Activated CD4-positive, alpha-beta T cell treated with anti-CD3 and anti-CD28 coated beads for 4 hours (primary cell): ENCODE results near the gene MLNR.

Source experiments
- DNase-seq, 2 donors: peaks; one replicate each; pipeline ENCODE4 v3.0.0-alpha.2; 2020

MLNR gene, protein sequence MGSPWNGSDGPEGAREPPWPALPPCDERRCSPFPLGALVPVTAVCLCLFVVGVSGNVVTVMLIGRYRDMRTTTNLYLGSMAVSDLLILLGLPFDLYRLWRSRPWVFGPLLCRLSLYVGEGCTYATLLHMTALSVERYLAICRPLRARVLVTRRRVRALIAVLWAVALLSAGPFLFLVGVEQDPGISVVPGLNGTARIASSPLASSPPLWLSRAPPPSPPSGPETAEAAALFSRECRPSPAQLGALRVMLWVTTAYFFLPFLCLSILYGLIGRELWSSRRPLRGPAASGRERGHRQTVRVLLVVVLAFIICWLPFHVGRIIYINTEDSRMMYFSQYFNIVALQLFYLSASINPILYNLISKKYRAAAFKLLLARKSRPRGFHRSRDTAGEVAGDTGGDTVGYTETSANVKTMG

DNA sequence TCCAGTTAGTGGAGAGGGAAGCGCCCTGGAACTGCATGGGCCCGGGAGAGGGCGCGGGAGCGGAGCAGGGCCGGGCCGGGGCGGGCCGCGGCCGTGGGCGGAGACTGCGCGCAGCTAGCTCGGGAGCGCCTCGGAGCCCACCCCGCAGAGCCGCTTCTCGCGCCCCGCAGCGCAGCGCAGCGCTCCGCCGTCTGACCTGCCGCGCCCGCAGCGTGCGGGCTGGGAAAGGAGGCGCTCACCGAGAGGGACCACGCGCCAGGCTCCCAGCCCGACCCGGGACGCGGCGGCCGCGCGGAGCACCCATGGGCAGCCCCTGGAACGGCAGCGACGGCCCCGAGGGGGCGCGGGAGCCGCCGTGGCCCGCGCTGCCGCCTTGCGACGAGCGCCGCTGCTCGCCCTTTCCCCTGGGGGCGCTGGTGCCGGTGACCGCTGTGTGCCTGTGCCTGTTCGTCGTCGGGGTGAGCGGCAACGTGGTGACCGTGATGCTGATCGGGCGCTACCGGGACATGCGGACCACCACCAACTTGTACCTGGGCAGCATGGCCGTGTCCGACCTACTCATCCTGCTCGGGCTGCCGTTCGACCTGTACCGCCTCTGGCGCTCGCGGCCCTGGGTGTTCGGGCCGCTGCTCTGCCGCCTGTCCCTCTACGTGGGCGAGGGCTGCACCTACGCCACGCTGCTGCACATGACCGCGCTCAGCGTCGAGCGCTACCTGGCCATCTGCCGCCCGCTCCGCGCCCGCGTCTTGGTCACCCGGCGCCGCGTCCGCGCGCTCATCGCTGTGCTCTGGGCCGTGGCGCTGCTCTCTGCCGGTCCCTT is at the start of gene MLNR:
Gene MLNR, plus strand, starts transcription at position 303 of the 820 bp plus-strand sequence. Its CDS starts 0 bp downstream, at position 303.
- DNase-seq, result peak; percentile 20

DNA sequence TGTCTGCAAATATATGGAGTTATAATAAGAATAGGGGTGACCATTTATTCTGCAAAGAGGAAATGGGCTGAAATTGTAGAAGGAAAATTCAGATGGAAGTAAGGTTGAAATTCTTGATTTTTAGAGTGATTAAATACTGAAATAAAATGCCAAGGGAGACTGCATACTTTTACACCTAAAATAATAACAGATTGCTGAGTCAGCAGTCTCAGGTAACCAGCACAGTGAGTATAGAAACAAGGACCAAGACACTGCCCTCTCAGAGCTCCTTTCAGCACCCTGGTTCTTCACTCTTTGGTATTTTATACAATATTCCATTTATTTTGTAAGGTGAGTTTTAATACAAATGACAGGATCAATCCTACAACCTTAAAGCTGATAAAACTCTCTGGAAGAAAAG is 48.8 kb upstream of the MLNR start:
- no peak for DNase-seq

DNA sequence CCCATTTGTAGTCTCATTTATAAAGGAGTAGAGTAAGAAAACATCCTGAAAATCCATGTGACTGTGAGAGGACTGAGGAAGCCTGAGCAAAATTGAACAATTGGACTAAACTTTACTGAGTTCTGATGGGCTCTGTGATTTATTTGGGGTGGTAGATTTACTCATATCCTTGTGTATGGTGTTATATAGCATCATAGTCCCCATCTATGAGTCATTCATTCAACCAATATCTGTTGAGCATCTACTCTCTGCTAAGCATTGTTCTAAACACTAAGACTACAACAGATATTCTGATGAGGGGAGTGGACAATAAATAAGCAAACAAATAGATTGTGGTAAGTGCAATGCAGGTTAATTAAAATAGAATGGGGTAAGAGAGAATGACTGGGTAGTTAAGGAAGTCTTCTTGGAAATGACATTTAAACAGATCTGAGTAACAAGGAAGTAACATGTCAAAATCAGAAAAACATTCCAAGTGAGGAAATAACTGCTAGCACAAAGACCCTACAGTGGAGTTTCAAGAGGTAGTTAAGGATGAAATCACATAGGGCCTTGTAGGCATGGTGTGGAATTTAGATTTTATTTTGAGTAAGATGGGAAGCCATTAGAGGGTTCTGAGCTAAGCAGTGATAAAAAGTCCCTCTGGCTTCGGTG is 36.3 kb upstream of the MLNR start:
- no peak for DNase-seq

DNA sequence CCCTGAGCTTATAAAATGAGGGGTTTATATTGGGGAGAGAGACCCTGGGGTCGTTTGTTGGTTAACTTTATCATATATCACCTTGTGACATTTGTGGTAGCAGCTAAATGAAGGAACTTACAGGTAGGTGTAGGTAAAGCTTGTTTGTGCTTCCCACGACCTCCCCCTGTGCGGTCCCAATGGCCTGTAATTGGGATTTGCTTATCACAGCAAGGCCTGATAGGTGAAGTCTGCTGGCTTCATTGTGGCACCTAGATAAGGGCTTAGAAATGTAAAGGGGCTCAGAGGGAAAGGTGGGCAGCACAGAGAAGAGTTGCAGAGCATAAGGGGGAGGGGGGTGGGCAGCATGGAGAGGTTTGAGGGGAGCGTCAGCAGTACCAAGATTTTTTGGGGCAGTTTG is 35.5 kb upstream of the MLNR start:
- DNase-seq, result no peak

DNA sequence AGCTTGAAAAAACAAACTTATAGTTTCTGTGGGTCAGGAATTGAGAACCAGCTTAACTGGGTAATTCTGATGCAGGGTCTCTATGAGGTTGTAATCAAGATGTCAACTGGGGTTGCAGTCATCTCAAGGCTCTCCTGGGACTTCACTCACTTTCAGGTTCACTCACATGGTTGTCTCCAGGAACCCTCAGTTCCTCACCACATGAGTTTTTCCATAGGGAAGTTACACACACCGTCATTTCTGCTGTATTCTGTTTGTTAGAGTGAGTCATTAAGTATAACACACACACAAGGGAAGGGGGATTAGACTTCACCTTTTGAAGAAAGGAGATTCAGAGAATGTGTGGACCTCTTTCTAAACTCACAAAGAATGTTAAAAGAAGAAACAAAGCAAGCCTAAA is 34.9 kb upstream of the MLNR start:
- no peak for DNase-seq

DNA sequence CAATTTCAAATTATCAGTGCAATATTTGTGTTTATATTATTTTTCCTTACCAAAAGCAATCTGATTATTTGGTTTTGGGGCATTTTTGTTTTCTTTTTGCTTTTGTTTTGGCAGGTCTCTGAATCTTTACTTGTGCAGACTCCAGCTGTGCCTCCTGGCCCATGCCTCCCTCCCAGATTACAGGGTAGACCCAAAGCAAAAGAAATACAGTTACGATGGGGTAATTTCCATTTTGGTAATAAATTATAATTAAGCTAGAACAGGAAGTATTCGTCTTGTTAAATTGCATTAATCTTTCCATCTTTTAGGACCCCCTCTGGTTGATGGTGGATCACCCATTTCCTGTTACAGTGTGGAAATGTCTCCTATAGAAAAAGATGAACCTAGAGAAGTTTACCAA is 29.2 kb upstream of the MLNR start:
- no peak for DNase-seq

DNA sequence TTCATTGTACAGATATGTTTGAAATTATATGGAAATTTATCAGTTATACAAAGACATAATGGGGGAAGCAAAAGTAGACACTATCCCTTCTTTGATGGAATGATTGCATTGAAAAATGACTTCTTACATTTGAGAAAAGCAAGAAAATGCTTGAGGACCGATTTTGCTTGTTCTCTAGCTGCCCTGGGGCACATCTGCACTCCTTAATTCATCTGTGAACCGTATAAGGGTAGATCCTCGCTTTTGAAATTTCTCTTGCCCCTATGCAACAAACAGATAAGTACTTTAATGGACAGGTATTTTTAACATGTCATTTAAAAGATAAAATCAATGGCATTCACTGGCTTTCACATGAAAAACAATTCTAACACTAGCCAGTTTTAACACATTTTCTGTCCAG is 13.5 kb upstream of the MLNR start:
- no peak for DNase-seq

DNA sequence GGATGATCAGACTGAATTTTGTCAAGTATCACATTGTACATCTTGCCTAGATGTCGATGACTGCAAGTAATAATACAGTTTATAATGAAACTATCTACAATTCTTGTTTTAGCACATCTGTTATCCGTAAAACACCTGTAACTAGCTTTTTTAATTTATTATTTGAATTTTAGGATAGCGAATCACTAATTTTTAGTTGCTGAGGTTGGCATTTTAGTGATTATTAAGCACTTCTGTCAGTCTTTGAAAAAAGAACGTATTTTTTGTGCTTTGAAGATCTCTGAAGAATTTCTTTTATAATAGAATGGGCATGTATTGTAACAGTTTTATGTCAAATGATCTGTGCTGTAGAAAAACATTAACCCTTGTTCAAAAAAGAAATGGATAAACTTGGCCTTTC is 11.5 kb upstream of the MLNR start:
- no peak for DNase-seq

DNA sequence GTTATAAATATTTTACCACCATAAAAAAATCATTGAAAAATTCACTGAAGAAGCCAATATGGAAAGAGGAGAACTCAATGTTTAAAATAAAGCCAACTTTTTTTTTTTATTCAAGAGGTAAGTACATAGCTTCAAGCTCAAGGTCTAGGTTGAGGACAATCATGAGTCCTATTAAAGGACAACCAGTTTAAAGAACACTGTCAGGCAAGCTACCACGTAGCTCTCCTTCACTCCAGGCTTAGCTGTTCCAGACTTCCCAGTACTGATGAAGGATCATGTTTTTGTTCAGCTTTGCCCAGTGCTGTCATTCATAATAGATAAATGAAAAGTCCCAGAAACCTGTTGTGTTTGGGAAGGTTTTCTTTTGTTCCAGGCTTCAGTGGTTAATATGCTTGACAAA is 10.0 kb upstream of the MLNR start:
- no peak for DNase-seq

DNA sequence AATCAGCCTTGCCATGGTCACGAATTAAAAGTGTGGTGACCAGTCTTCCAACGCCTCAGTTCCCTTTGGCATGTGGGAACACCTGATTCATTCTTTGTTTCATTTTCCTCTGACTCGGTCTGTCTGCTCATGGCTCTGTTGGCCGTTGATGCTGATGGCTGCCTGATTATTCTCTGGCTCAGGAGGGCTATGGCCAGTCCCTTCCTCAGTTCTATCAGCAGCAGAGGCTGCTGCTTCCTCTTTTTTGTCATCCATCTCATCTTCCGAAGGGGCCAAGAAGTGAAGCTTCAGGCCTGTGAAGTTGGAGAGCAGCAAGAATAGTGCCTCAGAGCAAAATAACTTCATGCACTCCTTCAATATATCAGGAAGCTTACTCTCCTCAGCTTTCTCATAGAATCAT is 9.5 kb upstream of the MLNR start:
- no peak for DNase-seq

DNA sequence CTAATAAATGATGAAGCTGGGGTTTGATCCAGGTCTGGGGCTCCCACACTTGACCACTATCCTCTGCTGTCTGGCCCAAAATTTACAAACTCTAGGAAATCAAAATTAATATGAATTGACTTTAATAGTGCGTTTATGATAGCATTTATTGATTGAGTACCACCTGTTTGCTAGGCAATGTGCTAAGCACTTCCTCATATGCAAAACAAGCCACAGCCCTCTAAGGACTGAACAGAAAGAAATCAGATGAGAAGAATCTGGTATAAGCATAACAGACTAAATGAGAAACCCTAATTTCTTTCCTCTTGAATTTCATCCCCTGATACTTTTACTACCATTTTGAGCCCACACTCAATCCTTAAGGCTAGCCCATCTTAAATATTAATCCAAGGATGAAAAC is 6.6 kb upstream of the MLNR start:
- no peak for DNase-seq

DNA sequence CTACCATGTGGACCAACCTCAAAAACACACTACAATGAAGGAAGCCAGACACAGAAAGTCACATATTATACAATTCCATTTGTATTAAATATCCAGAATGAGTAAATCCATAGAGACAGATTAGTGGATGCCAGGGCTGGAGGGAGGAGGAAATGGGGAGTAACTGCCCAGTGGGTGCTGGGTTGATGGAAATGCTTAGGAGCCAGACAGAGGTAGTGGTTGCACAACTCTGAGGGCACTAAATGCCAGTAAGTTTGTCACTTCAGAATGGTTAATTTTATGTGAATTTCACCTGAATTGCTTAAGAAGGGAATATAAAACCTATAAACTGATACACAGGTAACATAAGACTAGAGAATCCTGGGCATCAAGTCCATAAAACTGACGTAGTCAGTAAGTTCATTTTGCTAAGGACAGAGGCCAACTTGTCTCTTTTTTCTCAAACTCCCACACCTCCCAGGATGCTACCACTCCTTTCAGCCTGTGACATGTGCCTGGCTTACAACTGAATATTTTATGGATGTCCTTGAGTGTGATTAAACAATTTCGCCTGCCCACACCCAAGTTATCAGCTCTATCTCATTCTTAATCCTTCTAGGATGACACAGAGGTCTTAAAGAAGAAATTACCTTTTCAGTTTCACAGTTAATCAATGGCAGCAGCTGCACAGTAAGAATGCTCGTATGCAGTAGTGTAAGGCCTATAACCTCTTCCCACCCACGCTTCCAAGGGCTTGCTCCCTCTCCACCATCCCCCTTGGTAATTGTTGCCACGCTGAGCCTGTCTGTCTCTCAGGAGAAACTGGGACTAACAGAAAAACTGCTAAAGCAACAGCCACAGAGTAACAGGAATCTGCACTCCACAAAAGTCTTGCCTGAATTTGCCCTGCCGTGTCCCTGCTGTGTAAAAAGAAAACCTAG is 5.9 kb upstream of the MLNR start:
- no peak for DNase-seq

DNA sequence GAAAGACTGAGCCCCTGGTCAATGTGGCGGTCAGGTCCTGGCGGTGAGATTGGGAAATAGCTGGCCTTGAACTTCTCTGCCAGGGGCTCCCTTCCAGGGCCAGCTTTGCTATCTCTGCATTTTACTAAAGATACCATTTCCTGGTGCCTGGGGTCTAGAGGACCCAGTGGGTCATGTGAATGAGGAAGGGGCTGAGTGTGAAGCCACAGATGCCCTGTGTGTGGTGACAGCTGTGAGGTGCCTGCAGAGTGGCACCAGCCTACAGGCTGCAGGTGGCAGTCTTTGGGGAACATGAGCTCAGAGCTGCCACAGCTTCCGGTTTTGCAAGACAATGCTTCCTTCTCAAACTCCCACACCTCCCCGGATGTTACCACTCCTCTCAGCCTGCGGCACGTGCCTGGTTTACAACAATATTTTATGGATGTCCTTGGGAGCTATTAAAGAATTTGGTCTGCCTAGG is 5.2 kb upstream of the MLNR start:
- DNase-seq, result peak; percentile 27 to 31

DNA sequence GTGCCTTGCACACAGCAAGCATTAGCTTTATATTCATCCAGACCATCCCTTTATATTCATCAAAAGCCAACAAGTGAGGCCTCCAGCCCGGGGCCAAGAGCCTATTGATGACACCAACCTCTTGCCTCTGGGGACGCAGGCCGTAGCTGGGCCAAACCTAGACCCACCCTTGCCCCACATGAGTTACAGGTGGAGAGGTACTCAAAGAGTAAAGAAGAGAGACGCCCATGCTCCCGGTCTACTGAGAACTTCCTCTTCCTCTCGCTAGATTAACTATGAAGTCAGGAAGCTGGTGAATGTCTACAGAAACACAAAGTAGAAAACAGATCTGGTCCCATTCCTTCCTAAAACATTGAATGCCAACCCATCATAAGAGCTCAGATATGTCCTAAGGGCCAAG is 3.8 kb upstream of the MLNR start:
- DNase-seq, result no peak

DNA sequence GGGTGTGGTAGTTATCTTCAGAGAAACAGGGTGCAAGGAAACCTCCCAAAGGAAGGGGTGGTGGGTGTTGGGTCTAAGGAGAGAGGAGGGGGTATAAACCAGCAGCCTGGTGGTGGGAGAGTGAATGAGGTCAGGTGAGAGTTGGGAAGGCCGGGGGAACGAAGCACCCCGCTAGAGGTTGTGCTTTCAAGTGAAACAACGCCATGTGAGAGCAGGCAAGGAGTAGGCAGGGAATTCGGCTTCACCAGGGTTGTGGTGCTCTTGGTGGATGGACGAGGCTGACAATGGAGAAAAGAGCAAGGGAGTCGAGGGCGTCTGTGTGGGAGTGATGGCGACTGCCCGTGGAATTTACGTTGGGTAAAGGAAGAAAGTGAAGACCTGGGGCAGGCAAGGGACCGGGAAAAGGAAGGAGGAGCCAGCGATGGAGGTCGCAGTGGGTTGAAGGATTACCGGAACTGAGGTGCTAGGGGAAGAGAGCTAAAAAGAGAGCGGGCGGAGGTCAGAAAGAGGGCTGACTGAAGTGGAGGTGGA is 2.1 kb upstream of the MLNR start:
- no peak for DNase-seq

DNA sequence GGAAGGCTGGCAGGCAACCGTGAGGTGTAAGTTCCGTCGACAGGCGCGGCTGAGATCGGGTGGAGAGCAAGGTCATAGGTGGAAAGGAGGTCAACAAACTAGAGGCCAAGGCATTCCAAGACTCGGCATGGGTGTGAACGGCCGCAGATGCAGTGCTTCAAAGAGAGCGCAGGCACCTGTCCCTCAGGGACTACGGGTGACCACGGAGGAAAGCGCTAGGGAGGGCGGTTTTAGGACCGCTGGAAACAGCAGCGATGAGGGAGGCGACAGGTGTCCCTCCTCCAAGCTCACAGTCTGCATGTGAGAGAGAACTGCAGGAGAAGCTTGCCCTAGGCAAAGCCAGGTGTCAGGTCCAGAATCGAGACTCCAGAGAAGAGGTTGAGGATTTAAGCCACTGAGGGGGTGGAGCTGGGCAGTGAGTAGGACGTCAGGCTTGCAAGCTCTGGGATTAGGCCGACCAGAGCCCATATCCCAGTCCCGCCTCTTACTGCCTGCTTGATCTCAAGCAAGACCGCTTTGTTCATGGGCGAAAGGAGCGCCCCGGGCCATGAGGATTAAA is 1.6 kb upstream of the MLNR start:
- DNase-seq, result no peak

DNA sequence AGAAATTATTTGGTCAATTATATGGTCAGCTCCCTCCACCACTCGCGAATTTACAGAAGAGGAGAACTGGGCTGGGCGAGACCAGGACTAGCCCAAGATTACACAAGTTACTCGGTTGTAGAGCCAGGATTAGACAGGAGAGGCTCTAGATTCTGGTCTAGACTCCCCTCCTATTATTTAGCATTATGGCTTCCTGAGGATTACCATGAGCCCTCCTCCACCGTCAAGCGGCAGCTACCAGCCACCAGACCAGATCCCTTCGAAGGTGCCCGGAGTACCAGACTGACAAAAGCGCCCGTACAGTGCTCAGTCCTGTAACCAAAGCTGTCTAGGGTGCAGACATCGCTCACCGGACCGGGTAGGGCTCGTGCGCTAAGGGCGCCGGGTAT is 497 bp upstream of the MLNR start:
- DNase-seq, result no peak

DNA sequence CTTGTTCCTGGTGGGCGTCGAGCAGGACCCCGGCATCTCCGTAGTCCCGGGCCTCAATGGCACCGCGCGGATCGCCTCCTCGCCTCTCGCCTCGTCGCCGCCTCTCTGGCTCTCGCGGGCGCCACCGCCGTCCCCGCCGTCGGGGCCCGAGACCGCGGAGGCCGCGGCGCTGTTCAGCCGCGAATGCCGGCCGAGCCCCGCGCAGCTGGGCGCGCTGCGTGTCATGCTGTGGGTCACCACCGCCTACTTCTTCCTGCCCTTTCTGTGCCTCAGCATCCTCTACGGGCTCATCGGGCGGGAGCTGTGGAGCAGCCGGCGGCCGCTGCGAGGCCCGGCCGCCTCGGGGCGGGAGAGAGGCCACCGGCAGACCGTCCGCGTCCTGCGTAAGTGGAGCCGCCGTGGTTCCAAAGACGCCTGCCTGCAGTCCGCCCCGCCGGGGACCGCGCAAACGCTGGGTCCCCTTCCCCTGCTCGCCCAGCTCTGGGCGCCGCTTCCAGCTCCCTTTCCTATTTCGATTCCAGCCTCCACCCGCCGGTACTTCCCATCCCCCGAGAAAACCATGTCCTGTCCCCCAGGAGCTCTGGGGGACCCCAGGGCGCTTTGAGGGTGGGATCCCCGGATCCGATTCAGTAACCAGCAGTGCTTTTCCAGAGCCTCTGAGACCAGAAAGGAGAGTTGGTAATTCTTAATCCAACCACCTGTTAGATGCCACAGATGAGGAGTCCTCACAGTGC is 885 bp downstream of the MLNR start:
- no peak for DNase-seq

DNA sequence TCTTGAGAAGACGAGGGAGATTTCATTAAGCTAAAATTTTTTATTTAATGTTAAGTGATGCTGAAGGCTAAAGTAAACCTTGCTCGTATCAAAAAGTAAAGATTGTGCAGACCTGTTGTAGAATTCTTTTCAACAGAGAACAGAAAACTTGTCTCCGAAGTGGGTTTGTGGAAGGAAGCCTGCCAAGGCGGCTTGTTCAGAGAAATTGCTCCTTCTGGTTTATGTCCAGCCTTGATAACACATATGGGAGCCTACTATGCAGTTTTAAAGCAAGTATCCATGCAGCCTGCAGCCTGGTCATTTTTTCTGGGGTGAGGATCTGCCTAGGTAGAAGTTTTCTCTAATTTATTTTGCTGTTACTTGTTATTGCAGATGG is 1.4 kb downstream of the MLNR start:
- DNase-seq, result no peak

DNA sequence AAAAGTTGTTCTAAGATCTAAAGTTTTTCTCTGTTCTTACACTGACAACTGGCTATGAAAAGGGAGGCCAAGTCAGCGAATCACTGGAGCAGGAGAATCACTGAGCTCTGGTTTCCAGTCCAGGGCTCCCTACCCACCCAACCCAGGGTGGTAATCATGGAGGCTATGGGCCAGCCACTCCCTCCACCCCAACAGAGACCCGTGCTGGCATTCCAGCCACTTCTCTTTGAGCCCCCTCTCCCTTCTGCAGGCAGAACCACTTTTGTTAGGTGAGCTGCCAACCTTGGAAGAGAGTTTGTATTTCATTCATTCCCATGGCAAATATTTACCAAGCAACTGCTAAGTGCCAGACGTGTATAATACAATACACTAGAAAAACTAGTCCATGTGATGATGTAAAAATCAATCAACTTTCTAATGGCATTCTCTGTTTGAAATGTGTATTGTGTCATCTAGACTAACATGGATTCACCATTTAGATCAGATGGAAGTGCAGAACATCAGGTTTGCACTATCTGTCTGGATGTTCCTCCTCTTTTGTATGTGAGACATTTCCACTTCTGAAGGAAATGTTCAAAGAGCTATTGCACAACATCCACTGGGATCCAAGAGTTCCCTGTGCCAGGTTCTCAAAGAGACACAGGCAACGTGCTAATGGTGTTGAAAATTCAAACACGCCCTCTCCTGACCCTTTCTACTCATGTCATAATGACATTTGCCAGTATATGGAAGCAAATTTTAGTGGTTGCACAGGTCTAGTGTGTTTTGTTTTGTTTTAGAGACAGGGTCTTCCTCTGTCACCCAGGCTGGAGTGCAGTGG is 5.3 kb downstream of the MLNR start:
- DNase-seq, result no peak
